Suprapubic skin (tissue), 4 donors: ENCODE data around the gene DCST2.

ENCODE experiments used
- EP300 ChIP-seq: sonication (generic); formaldehyde crosslinking; IDR thresholded peaks from one replicate; pipeline ENCODE4 v1.6.1; 2017; ENCODE audit warnings: antibody characterized with exemption
- POLR2AphosphoS5 ChIP-seq, 3 donors: sonication (generic); formaldehyde crosslinking; IDR thresholded peaks; one replicate each; pipeline ENCODE4 v1.6.1; 2017; ENCODE audit warnings: antibody characterized with exemption in 3 of 3
- TF ChIP-seq, protein P1 (sequence below), 2 donors: fragments of 200-600 bp in 1 of 2; fragments of 450-650 bp in 1 of 2; sonication (generic) in 1 of 2; IDR thresholded peaks; one replicate each; pipeline ENCODE4 v1.5.1; 2016 to 2019; ENCODE audit warnings: antibody characterized with exemption in 2 of 2, mild to moderate bottlenecking in 1 of 2, moderate library complexity in 1 of 2

DNA sequence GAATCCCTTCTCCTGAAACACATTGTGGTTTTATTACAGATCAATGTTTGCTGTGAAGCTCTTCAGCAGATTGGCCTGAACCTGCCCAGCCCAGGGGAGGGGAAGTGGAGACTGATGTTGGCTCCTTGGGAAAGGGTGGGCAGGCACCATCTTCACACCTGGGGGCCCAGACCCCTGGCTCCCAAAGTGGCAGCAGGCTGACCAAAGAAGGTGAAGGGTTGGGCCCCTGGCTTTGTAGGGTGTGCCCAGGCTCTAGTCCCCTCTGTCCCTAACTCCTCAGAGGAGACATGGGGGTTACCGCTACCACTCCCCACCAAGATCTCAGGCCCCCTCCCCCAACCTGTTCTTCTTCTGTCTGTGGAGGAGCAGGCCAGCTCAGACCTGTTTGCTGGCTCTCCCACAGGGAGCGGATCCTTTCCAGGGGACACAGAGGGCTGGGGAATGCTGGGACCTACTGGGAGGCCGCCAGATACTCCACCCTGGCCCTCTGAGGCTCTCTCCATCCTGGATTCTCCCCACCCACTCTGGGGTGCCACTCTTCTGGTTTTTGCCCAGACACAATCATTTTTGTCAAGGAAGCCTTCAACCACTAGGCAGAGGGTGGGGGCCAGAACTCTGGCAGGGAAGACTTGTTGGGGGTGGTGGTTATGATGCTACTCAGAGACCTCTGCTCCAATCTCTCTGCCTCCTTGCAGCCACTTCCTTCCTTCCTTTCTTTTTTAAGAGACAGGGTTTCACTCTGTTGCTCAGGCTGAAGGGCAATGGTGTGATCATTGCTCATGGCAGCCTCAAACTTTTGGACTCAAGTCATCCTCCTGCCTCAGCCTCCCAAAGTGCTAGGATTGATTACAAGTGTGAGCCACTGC is 40.0 kb upstream of the DCST2 start:
- TF ChIP-seq, protein P1, sequence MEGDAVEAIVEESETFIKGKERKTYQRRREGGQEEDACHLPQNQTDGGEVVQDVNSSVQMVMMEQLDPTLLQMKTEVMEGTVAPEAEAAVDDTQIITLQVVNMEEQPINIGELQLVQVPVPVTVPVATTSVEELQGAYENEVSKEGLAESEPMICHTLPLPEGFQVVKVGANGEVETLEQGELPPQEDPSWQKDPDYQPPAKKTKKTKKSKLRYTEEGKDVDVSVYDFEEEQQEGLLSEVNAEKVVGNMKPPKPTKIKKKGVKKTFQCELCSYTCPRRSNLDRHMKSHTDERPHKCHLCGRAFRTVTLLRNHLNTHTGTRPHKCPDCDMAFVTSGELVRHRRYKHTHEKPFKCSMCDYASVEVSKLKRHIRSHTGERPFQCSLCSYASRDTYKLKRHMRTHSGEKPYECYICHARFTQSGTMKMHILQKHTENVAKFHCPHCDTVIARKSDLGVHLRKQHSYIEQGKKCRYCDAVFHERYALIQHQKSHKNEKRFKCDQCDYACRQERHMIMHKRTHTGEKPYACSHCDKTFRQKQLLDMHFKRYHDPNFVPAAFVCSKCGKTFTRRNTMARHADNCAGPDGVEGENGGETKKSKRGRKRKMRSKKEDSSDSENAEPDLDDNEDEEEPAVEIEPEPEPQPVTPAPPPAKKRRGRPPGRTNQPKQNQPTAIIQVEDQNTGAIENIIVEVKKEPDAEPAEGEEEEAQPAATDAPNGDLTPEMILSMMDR (IDR thresholded peaks at IDR 0.05) = no peak
- TF ChIP-seq EP300 (no peak), POLR2AphosphoS5 (IDR thresholded peaks at IDR 0.05) (no peak)
